Effector CD4-positive, alpha-beta T cell (primary cell): ENCODE data around the gene RPL15.

ENCODE experiments used
- DNase-seq: peaks from one replicate; pipeline ENCODE4 v3.0.0-alpha.2; 2020

Gene RPL15

DNA sequence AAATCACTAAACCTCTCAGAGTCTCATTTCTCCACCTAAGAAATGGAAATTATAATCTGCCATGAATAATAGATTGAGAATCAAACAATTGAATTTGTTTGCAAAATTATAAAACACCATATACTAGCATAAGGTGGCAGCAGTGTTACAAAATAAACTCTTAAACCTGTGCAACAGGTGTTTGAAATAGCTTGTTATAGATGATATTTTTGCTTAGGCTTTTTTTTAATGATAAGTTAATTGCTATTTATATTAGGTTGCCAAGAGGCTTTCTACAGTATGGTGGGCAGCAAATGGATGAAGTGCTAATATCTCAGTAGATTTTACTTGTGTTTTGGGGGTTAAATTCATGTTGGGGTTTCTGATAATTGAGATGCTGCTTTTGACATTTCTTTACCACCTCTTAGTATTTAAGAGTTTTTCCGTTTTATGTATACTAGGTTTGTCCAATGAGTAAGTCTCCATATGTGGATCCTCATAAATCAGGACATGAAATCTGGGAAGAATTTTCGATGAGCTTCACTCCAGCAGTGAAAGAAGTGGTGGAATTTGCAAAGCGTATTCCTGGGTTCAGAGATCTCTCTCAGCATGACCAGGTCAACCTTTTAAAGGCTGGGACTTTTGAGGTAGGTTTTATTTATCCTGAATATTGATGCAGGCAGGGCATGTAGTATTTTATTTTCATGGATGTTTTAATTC lies 47.8 kb downstream of the RPL15 start:
- DNase-seq = no peak

DNA sequence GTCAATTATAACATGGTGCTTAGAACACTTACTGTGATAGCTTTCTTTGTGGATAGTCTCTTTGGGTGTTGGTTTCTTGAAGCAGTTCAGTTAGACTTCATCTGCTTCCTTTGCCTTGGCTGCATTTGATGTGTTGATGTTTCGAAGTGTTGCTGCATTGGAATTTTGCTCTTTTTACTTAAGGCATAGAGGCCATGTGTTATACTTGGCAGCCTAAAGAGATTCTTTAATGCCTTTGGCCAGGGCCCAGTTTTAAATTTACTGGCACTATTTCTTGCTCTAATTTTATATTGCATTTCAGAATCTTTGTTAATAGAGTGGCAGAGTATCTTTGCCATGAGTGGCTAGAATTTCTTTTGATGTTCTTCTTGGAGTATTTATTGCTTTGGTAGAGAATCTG lies 49.4 kb downstream of the RPL15 start:
- no peak for DNase-seq

DNA sequence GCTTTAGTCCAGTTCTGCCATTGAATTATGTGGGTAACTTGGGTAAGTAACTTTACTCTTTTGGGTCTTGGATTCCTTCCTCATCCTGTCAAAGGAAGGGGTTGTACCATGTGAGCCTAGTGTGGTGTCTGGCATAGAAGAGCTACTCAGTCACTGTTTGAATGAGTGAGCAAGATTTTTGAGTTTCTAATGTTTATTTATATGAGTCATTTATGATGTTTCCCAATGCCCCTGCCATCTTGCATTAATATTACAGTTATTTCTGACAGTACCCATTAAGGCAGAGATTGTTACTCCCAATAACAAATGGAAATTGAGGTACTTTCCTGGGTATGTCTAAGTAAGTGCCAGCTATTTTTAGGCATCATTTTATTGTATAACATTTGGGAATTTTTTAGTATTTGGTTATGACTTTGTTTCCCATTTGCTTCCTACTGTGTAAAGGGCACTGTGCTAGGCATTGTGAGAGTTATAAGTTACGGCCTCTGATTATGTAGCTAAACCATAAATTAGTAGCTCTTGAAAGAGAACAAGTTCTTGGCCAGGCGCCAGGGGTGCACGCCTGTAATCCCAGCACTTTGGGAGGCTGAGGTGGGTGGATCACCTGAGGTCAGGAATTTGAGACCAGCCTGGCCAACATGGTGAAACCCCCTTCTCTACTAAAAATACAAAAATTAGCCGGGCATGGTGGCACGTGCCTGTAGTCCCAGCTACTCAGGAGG lies 51.7 kb downstream of the RPL15 start:
- DNase-seq = no peak

DNA sequence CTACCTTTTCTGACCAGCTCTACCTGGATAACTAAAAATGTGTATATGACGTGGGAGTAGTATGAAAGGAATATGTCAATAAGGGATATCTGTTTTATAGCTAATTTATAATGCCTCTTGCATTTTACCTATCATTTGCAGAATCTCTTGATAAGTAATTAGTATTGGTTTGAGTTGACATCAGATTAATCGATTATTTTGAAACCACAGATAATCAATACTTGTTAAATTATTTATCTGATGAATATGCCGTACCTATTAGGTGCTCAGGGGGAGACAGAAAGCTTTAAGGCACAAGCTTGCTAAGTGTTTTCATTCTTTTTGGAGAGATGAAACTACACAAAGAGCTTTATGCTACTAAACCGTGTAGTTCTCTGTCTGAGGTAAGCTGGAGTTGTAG lies 52.5 kb downstream of the RPL15 start:
- DNase-seq = no peak
